GM23338 (cell line): ENCODE measurements around the gene TTC39B. TPM values are rescaled to one million over a fixed set of nuclear protein-coding genes. Genes with fewer than 3 reads are reported as not detected.

Experiments
- ATAC-seq: fragments of 200-7000 bp; cut with Tn5 transposase; 3 replicates; pipeline ENCODE4 v1.9.1; 2020
- DNase-seq: peaks from one replicate; pipeline ENCODE4 v3.0.0-alpha.2; 2015; ENCODE audit warnings: low spot score
- H2AFZ ChIP-seq: fragments of 200-600 bp; sonication (generic); 2 replicates; pipeline ENCODE4 v1.8.0; 2016; ENCODE audit warnings: antibody characterized with exemption, mild to moderate bottlenecking, moderate library complexity
- H3F3A ChIP-seq: fragments of 200-600 bp; sonication (generic); replicated peaks from 2 replicates; pipeline ENCODE4 v1.8.0; 2017; ENCODE audit warnings: antibody characterized with exemption, mixed run types, low read depth
- H3K27ac ChIP-seq: fragments of 200-600 bp; sonication (generic); 2 replicates; pipeline ENCODE4 v1.6.1; 2016; ENCODE audit warnings: low read depth
- H3K27me3 ChIP-seq: fragments of 200-600 bp; sonication (generic); 2 replicates; pipeline ENCODE4 v1.8.0; 2016; ENCODE audit warnings: mild to moderate bottlenecking, mixed run types, moderate library complexity; ENCODE audit not compliant: insufficient read depth
- H3K36me3 ChIP-seq: fragments of 200-600 bp; sonication (generic); 2 replicates; pipeline ENCODE4 v1.8.0; 2016; ENCODE audit warnings: mild to moderate bottlenecking; ENCODE audit not compliant: insufficient read depth
- H3K4me1 ChIP-seq: fragments of 200-600 bp; sonication (generic); 2 replicates; pipeline ENCODE4 v1.8.0; 2016; ENCODE audit warnings: mild to moderate bottlenecking, moderate library complexity; ENCODE audit not compliant: insufficient read depth
- H3K4me2 ChIP-seq: fragments of 200-600 bp; sonication (generic); 2 replicates; pipeline ENCODE4 v1.7.1; 2017; ENCODE audit warnings: mixed run types
- H3K4me3 ChIP-seq: fragments of 200-600 bp; sonication (generic); 2 replicates; pipeline ENCODE4 v1.6.1; 2016; ENCODE audit warnings: mixed run types
- H3K79me2 ChIP-seq: fragments of 200-600 bp; sonication (generic); replicated peaks from 2 replicates; pipeline ENCODE4 v1.8.0; 2017; ENCODE audit warnings: mild to moderate bottlenecking; ENCODE audit not compliant: insufficient read depth
- H3K9me2 ChIP-seq: fragments of 200-600 bp; sonication (generic); 2 replicates; pipeline ENCODE4 v1.8.0; 2017; ENCODE audit not compliant: insufficient read depth
- H4K20me1 ChIP-seq: fragments of 200-600 bp; sonication (generic); replicated peaks from 2 replicates; pipeline ENCODE4 v1.8.0; 2017; ENCODE audit warnings: mild to moderate bottlenecking; ENCODE audit not compliant: insufficient read depth
- H3K27ac Mint-ChIP-seq: 2 replicates; pipeline ENCODE4 v1.8.0; 2020; ENCODE audit warnings: inconsistent platforms, mild to moderate bottlenecking, moderate library complexity, mixed read lengths
- H3K27me3 Mint-ChIP-seq: 3 replicates; pipeline ENCODE4 v1.8.0; 2022; ENCODE audit warnings: low read depth, mild to moderate bottlenecking, moderate library complexity, mixed read lengths, inconsistent platforms; ENCODE audit not compliant: insufficient read depth, poor library complexity
- H3K36me3 Mint-ChIP-seq: 3 replicates; pipeline ENCODE4 v1.8.0; 2021; ENCODE audit warnings: low read depth, mild to moderate bottlenecking, inconsistent platforms, moderate library complexity, mixed read lengths
- H3K4me1 Mint-ChIP-seq: 3 replicates; pipeline ENCODE4 v1.8.0; 2020; ENCODE audit warnings: mild to moderate bottlenecking, inconsistent platforms, mixed read lengths
- H3K4me3 Mint-ChIP-seq: 3 replicates; pipeline ENCODE4 v1.8.0; 2021; ENCODE audit warnings: moderate library complexity, mild to moderate bottlenecking, inconsistent platforms, mixed read lengths
- H3K9me3 Mint-ChIP-seq: 3 replicates; pipeline ENCODE4 v1.8.0; 2020; ENCODE audit warnings: moderate library complexity, mild to moderate bottlenecking, inconsistent platforms, mixed read lengths
- CREB1 ChIP-seq: fragments of 250-450 bp; sonication (Bioruptor Pico); IDR thresholded peaks from 2 replicates; pipeline ENCODE4 v1.5.0; 2020; ENCODE audit warnings: low read depth, mild to moderate bottlenecking, moderate library complexity
- CTCF ChIP-seq, 2 experiments: fragments of 200-600 bp in 1 of 2; sonication (generic) in 1 of 2; conservative IDR thresholded peaks; 2 replicates each; pipeline versions ENCODE4 v1.5.1 to v1.6.1; 2016 to 2017; ENCODE audit warnings: antibody characterized with exemption in 2 of 2, low read depth in 2 of 2, mild to moderate bottlenecking in 2 of 2, moderate library complexity in 1 of 2
- ETS1 ChIP-seq: IDR thresholded peaks from 2 replicates; pipeline ENCODE4 v1.6.1; 2016; ENCODE audit warnings: antibody characterized with exemption
- EZH2phosphoT487 ChIP-seq: fragments of 200-600 bp; sonication (generic); IDR thresholded peaks from one replicate; pipeline ENCODE4 v1.8.1; 2018; ENCODE audit warnings: antibody characterized with exemption; ENCODE audit not compliant: unreplicated experiment
- NANOG ChIP-seq: IDR thresholded peaks from 2 replicates; pipeline ENCODE4 v1.6.1; 2016; ENCODE audit warnings: antibody characterized with exemption, borderline replicate concordance
- POLR2AphosphoS5 ChIP-seq: IDR thresholded peaks from 2 replicates; pipeline ENCODE4 v1.6.1; 2016; ENCODE audit warnings: antibody characterized with exemption, low read depth
- STAT1 ChIP-seq: IDR thresholded peaks from one replicate; pipeline ENCODE4 v1.6.1; 2016; ENCODE audit warnings: antibody characterized with exemption; ENCODE audit not compliant: unreplicated experiment
- ZNF114 ChIP-seq: fragments of 250-450 bp; sonication (Bioruptor Pico); IDR thresholded peaks from 2 replicates; pipeline ENCODE4 v1.5.0; 2020; ENCODE audit warnings: mild to moderate bottlenecking, moderate library complexity
- polyA plus RNA-seq: library from polyadenylated mRNA; unstranded; fragments of >200 nt; fragmentation: Nextera tagmentation; extraction: Ambion mirVana; gene quantifications from 2 replicates; pipeline ENCODE4 v1.2.1, GENCODE V29; 2016
- total RNA-seq: library from RNA; depleted of rRNA; stranded (reverse); fragments of >200 nt; shearing (Covaris generic); gene quantifications from 2 replicates; pipeline ENCODE4 v1.2.3, GENCODE V29; 2014

The TTC39B gene
- total and polyA plus RNA-seq, 2 experiments from 2014 or later, result 2.8 to 11.1 TPM

- no peak overlapping the region for H3K27ac Mint-ChIP-seq
- H2AFZ ChIP-seq, result no peak overlapping the region
- H4K20me1 ChIP-seq, result no peaks in the 10 kb centered on the region
- no peaks in the 10 kb centered on the region for H3K27me3 ChIP-seq
- DNase-seq (peak; percentile 84), ATAC-seq (peak; percentile 95)
- no peak overlapping the region for H3K4me3 Mint-ChIP-seq
- peaks cover 20% of the 10 kb centered on the region; the same call in 2 of the 3 replicates for H3K36me3 Mint-ChIP-seq
- no peaks in the 10 kb centered on the region for H3K4me1 ChIP-seq
- H3K36me3 ChIP-seq, result no peaks in the 10 kb centered on the region
- H3K27me3 Mint-ChIP-seq, result peaks cover 4% of the 10 kb centered on the region
- TF ChIP-seq STAT1 (no peak), CTCF (conservative IDR thresholded peaks at IDR 0.05; ENCODE audit: low read depth in 2 of 2) (peak; percentile 84 to 85)
- H3K9me2 ChIP-seq, result peaks cover 3% of the 10 kb centered on the region; the same call in 1 of the 2 replicates
- peaks cover 27% of the 10 kb centered on the region for H3K9me3 Mint-ChIP-seq
- peaks cover 14% of the 10 kb centered on the region; the same call in 1 of the 2 replicates for H3K79me2 ChIP-seq
- no peak overlapping the region for H3K4me2 ChIP-seq
- no peaks in the 10 kb centered on the region for H3F3A ChIP-seq
- H3K4me1 Mint-ChIP-seq, result peaks cover 3% of the 10 kb centered on the region; the same call in 2 of the 3 replicates
- no peak overlapping the region for H3K27ac ChIP-seq
- H3K4me3 ChIP-seq, result no peak overlapping the region
Observed at GRCh38 chr9:15231788-15232635, 75.0 kb downstream of the TTC39B start.

GRCh38 chr9:15229409-15229808, 77.6 kb downstream of the TTC39B start:
- H3K79me2 ChIP-seq, result no peaks in the 10 kb centered on the region
- no peaks in the 10 kb centered on the region for H3K4me1 ChIP-seq
- no peak overlapping the region for H2AFZ ChIP-seq
- DNase-seq (no peak), ATAC-seq (no peak)
- peaks cover 3% of the 10 kb centered on the region; the same call in 1 of the 2 replicates for H3K9me2 ChIP-seq
- Mint-ChIP-seq H3K36me3 (peaks cover 16% of the 10 kb centered on the region; the same call in 2 of the 3 replicates), H3K27ac (no peak overlapping the region), H3K4me1 (peaks cover 3% of the 10 kb centered on the region; the same call in 2 of the 3 replicates), H3K9me3 (peaks cover 17% of the 10 kb centered on the region), H3K4me3 (no peak overlapping the region), H3K27me3 (peaks cover 4% of the 10 kb centered on the region)
- TF ChIP-seq ZNF114 (CRISPR knock-in tag) (no peak), ETS1 (no peak), CTCF (conservative IDR thresholded peaks at IDR 0.05; ENCODE audit: low read depth in 2 of 2) (no peak), CREB1 (CRISPR knock-in tag) (no peak), EZH2phosphoT487 (no peak), POLR2AphosphoS5 (no peak), NANOG (no peak)
- no peak overlapping the region for H3K27ac ChIP-seq
- no peak overlapping the region for H3K4me3 ChIP-seq
- H3K4me2 ChIP-seq, result no peak overlapping the region
- H3F3A ChIP-seq, result no peaks in the 10 kb centered on the region
- H3K36me3 ChIP-seq, result no peaks in the 10 kb centered on the region
- no peaks in the 10 kb centered on the region for H3K27me3 ChIP-seq
- no peaks in the 10 kb centered on the region; the same call in 1 of the 2 replicates for H4K20me1 ChIP-seq
